ENCODE measurements around the gene FCHSD2. TPM values are rescaled to one million over a fixed set of nuclear protein-coding genes. Genes with fewer than 3 reads are reported as not detected.

FCHSD2 gene
- total RNA-seq, 1 donor, result 28.2 TPM

DNA sequence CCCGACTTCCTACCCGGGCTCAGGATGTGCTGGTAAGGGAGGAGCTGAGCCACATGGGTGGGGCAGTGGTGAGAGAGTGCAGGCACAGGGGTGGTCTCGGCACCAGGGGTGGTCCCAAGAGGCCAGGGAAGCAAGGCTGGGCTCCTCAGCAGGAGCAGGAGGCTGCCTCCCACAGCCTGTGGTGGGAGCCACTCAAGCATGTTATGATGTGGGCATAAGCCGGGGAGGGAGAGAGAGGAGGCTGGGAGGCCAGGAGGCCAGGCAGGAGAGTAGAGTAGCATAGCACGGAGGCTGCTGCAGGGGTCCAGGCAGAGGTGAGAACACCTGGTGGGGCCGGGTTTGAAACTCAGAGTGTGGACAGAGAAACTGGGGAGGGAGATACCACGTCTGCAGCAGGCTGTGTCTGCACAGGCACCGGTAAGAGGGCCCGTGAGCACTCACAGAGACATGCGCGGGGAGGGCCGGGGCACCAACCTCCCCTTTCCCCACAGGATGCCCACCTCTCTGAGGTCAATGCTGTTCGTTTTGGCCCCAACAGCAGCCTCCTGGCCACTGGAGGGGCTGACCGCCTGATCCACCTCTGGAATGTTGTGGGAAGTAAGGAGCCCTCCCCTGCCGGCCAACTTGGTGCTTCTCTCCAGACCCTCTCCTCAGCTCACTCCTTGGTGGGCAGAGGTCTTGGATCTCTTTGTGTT lies 317.2 kb downstream of the FCHSD2 start:
- Histone ChIP-seq H3K9me3 (ENCODE audit: low read depth, low read length) (no peaks in the 10 kb centered on the region), H3K4me1 (ENCODE audit: insufficient read depth, low read length) (peaks cover 42% of the 10 kb centered on the region), H3K4me3 (ENCODE audit: low read length) (no peak overlapping the region), H3K27me3 (ENCODE audit: insufficient read depth, low read length) (no peaks in the 10 kb centered on the region)

GRCh38 chr11:72824020-72824419 lies 318.1 kb downstream of the FCHSD2 start:
- H3K4me3 ChIP-seq (ENCODE audit: low read length), result no peak overlapping the region
- peaks cover 40% of the 10 kb centered on the region for H3K4me1 ChIP-seq (ENCODE audit: insufficient read depth, low read length)
- H3K9me3 ChIP-seq (ENCODE audit: low read depth, low read length), result no peaks in the 10 kb centered on the region
- no peaks in the 10 kb centered on the region for H3K27me3 ChIP-seq (ENCODE audit: insufficient read depth, low read length)

- Histone ChIP-seq H3K9me3 (ENCODE audit: low read depth, low read length) (no peaks in the 10 kb centered on the region), H3K27me3 (ENCODE audit: insufficient read depth, low read length) (no peaks in the 10 kb centered on the region), H3K4me3 (ENCODE audit: low read length) (no peak overlapping the region), H3K4me1 (ENCODE audit: insufficient read depth, low read length) (peaks cover 39% of the 10 kb centered on the region)
Observed at GRCh38 chr11:72823105-72823804, 318.9 kb downstream of the FCHSD2 start.

- no peaks in the 10 kb centered on the region for H3K27me3 ChIP-seq (ENCODE audit: insufficient read depth, low read length)
- H3K4me1 ChIP-seq (ENCODE audit: insufficient read depth, low read length), result peaks cover 39% of the 10 kb centered on the region
- H3K4me3 ChIP-seq (ENCODE audit: low read length), result peak overlapping the region; percentile 6
- no peaks in the 10 kb centered on the region for H3K9me3 ChIP-seq (ENCODE audit: low read depth, low read length)
Observed at GRCh38 chr11:72821920-72822799, 320.0 kb downstream of the FCHSD2 start.

- Histone ChIP-seq H3K4me3 (ENCODE audit: low read length) (peak overlapping the region; percentile 6), H3K27me3 (ENCODE audit: insufficient read depth, low read length) (no peaks in the 10 kb centered on the region), H3K9me3 (ENCODE audit: low read depth, low read length) (no peaks in the 10 kb centered on the region), H3K4me1 (ENCODE audit: insufficient read depth, low read length) (peaks cover 40% of the 10 kb centered on the region)
Observed at GRCh38 chr11:72821221-72821919, 320.7 kb downstream of the FCHSD2 start.

- Histone ChIP-seq H3K4me1 (ENCODE audit: insufficient read depth, low read length) (peaks cover 45% of the 10 kb centered on the region), H3K4me3 (ENCODE audit: low read length) (no peak overlapping the region), H3K27me3 (ENCODE audit: insufficient read depth, low read length) (no peaks in the 10 kb centered on the region), H3K9me3 (ENCODE audit: low read depth, low read length) (no peaks in the 10 kb centered on the region)
Observed at GRCh38 chr11:72820439-72821139, 321.5 kb downstream of the FCHSD2 start.

GRCh38 chr11:72818971-72819370 lies 323.1 kb downstream of the FCHSD2 start:
- H3K9me3 ChIP-seq (ENCODE audit: low read depth, low read length), result no peaks in the 10 kb centered on the region
- H3K4me1 ChIP-seq (ENCODE audit: insufficient read depth, low read length), result peaks cover 45% of the 10 kb centered on the region
- H3K4me3 ChIP-seq (ENCODE audit: low read length), result no peak overlapping the region
- no peaks in the 10 kb centered on the region for H3K27me3 ChIP-seq (ENCODE audit: insufficient read depth, low read length)

GRCh38 chr11:72817966-72818365 lies 324.2 kb downstream of the FCHSD2 start:
- Histone ChIP-seq H3K27me3 (ENCODE audit: insufficient read depth, low read length) (no peaks in the 10 kb centered on the region), H3K4me1 (ENCODE audit: insufficient read depth, low read length) (peaks cover 50% of the 10 kb centered on the region), H3K9me3 (ENCODE audit: low read depth, low read length) (no peaks in the 10 kb centered on the region), H3K4me3 (ENCODE audit: low read length) (no peak overlapping the region)

DNA sequence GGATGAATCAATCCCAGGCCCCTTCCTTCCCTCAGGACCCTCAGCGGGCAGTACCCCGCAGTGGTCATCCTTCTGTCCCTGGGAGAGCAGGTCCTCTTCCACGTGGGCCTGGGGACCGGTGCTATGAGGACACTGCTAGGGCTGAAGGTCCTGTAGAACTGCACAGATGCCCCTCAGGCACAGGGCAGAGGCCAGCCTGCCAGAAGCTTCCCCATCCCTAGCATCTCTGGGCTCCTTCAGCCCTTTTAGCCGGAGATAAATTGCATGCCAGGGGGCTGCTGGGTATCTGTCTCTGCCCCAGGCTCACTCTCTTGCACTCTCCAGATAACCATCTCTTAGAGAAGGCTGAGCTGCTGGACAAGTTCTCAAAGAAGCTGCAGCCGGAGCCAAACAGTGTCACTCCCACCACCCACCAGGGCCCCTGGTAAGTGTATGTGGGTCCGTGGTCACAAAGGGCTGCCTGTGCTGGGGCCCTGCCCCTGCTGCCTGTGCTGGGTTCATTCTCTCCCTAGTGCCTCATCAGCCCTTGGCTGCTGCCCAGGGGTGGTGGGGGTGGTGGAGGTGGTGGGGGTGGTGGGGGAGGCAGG lies 325.6 kb downstream of the FCHSD2 start:
- Histone ChIP-seq H3K27me3 (ENCODE audit: insufficient read depth, low read length) (no peaks in the 10 kb centered on the region), H3K4me1 (ENCODE audit: insufficient read depth, low read length) (peaks cover 57% of the 10 kb centered on the region), H3K4me3 (ENCODE audit: low read length) (peak overlapping the region; percentile 98), H3K9me3 (ENCODE audit: low read depth, low read length) (no peaks in the 10 kb centered on the region)

DNA sequence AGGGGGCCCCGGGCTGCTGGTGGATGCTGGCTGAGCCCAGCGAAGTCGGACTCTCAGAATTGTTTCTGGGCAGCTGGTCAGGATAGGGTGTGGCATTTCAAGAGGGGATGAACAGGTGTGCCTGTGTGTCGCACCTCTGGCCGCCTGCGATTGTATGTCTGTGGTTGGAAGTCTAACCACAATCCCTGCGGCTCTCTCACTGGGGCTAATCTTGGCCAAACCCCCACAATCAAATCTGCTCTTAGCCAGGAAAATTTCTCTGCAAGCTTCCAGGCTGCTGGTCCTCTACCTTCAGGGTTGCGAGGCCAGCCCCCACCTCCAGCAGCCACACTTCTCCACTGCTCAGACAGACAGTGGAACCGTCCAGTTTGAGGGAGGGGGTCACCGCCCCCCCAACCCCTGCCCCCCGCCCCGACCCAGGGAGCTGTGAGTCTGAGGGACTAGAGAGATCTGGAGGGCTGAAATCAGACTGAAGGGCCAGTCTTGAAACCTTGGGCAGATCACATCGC lies 327.0 kb downstream of the FCHSD2 start:
- Histone ChIP-seq H3K4me1 (ENCODE audit: insufficient read depth, low read length) (peaks cover 60% of the 10 kb centered on the region), H3K27me3 (ENCODE audit: insufficient read depth, low read length) (no peaks in the 10 kb centered on the region), H3K4me3 (ENCODE audit: low read length) (peak overlapping the region; percentile 98), H3K9me3 (ENCODE audit: low read depth, low read length) (no peaks in the 10 kb centered on the region)

DNA sequence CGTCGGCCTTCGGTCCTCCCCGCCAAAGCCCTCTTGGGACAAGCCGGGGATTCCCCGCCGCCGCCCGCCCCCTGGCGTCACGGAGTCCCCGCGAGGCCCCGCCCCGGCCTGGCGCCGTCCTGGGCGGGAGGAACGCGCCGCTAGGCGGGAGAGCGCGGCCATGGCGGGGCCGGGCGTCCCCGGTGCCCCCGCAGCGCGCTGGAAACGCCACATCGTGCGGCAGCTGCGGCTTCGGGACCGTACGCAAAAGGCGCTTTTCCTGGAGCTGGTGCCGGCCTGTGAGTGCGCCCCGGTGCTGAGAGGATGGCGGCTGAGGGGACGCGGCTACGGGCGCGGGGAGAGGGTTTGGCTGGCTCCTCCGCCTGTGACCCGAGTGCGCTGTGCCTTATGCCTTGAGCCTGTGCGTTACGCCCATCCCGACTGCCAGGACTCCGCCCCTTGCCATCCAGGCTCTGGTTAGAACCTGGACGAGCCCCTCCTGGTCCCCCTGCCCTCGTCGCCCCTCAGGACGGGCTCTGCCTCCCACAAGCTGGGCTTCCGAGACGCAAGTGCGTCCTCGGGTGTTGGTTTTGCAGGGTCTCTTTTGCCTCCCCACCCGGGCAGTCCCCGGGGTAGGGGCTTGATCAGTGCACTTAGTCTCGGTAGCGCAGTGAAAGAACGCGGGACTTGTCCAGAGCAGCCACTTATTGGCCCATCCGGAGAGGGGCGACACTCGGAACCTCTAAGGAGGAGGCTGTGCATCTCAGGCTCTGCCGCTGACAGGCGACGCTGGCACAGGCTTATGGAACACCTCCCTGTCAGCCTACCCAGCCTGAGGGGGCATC lies 327.6 kb downstream of the FCHSD2 start, which contains the start of gene ATG16L2:
Gene ATG16L2 (plus strand): TSS at position 126 of the 824 bp plus-strand sequence. CDS start 35 bp downstream, at position 161.
- Histone ChIP-seq H3K27me3 (ENCODE audit: insufficient read depth, low read length) (no peaks in the 10 kb centered on the region), H3K9me3 (ENCODE audit: low read depth, low read length) (no peaks in the 10 kb centered on the region), H3K4me3 (ENCODE audit: low read length) (peak within 1 kb of the TSS; percentile 98), H3K4me1 (ENCODE audit: insufficient read depth, low read length) (peaks cover 66% of the 10 kb centered on the region)

DNA sequence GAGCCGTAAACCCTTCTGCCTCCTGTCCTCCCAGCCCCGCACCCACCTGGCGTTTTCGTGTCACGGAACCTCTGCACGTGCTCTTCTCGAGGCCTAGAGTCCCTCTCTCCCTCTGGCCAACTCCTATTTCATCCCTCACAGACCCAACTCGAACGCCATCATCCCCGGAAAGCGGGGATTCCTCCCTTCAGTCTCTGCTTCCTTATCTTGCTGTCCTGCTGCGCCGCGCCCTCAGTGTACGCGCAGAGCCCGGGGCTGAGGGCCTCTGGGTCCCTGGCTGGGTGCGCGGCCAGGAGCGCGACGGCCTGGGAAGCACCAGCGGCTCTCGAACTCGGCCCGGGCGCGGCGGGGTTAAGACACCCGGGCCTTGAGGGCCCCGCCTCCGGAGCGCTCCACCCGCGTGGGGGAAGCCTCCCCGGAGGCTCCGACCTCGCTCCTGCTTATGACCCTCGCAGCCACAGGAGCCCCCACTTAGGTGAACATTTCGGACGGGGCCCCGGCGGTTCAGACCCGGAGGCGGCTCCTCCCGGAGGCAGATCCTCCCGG lies 328.3 kb downstream of the FCHSD2 start:
- Histone ChIP-seq H3K4me3 (ENCODE audit: low read length) (peak overlapping the region; percentile 98), H3K4me1 (ENCODE audit: insufficient read depth, low read length) (peaks cover 72% of the 10 kb centered on the region), H3K9me3 (ENCODE audit: low read depth, low read length) (no peaks in the 10 kb centered on the region), H3K27me3 (ENCODE audit: insufficient read depth, low read length) (no peaks in the 10 kb centered on the region)

All from mononuclear cell (primary cell).